Measurements from ENCODE around the gene NFATC3. TPM values are rescaled to one million over a fixed set of nuclear protein-coding genes. Genes with fewer than 3 reads are reported as not detected.
"Not testable (repeated sequence)": the region's sequence is repeated elsewhere in the genome, so short reads cannot be mapped to it uniquely, and the experiment has no call there.

The NFATC3 gene
- total RNA-seq, 1 experiment from 2014 or later: 4.6 TPM

GRCh38 chr16:68082629-68083238, 2.4 kb upstream of the NFATC3 start:
- Histone ChIP-seq H3K36me3 (no peaks in the 10 kb centered on the region), H3K9me3 (no peaks in the 10 kb centered on the region), H3K4me3 (no peak overlapping the region), H3K27me3 (no peaks in the 10 kb centered on the region)
- DNase-seq: no peak

DNA sequence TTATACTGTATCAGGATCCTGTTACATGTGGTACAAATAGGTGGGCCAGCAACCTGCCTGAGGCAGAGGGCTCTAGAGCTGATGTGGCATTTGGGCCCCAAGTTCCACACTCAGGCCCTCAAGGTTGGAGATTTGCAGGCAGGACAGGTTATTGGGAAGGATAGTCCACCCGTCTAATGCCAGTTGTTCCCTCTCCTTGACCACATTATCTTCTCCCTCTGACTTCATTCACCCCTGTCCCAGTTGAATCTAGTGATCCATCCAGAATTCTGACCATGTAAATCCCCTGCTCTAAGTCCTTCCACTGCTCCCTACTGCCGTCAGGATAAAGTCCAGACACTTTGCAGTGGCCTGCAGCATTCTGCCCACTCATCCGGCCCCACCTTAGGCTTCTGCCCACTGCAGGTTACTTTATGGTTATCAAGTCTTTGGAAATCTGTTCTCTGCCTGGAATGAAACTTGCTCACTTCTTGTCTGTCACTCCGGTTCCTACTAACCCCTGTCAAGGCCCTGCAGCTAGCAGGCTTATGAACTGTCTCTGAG, 1.9 kb upstream of the NFATC3 start:
- Histone ChIP-seq H3K9me3 (no peaks in the 10 kb centered on the region), H3K4me3 (no peak overlapping the region)
- no peak for DNase-seq

DNA sequence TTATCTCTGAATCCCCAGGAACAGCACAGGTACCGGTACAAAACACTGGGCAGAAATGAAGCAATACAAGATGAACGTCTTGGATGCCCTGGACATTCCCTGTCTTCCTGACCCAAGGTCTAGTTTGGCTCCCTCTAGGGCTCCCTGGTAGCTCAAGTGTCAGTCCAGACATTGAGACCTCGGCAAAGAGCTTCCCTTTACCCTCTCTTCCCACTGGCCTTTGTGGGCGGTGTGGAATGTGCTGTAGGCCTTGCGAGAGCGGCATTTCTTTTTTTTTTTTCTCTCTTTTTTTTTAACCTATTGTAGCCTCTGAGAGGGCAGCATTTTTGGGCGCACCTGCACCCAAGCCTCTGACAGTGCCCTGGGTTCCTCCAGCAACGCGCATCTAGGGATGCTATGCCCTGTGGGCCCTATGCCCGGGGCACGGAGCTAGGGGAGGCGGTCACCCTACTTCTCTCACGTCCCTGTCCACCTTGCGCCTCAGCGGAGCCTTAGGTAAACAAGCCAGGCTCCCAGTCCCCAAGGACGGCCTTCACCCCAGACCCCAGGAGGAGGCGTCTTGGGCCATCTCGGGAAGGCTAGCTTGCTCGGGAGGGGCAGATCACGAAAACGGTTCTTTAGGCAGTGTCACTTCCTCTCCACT, 1.2 kb upstream of the NFATC3 start:
- Histone ChIP-seq H3K4me3 (no peak overlapping the region), H3K27me3 (no peaks in the 10 kb centered on the region), H3K36me3 (no peaks in the 10 kb centered on the region), H3K9me3 (no peaks in the 10 kb centered on the region)
- no peak for DNase-seq

More for the DNA sequence above, 1.9 kb upstream of the NFATC3 start:
- H3K27me3 ChIP-seq: no peaks in the 10 kb centered on the region
- H3K36me3 ChIP-seq: no peaks in the 10 kb centered on the region

GRCh38 chr16:68084504-68085258, 489 bp upstream of the NFATC3 start:
- Histone ChIP-seq H3K36me3 (no peaks in the 10 kb centered on the region), H3K4me3 (no peak overlapping the region; the same call in 1 of the 2 replicates), H3K9me3 (no peaks in the 10 kb centered on the region), H3K27me3 (no peaks in the 10 kb centered on the region)
- DNase-seq: no peak

- Histone ChIP-seq H3K9me3 (no peaks in the 10 kb centered on the region), H3K4me3 (peak overlapping the region; percentile 69), H3K36me3 (no peaks in the 10 kb centered on the region), H3K27me3 (no peaks in the 10 kb centered on the region)
- DNase-seq: no peak
These were observed 1.2 kb downstream of the NFATC3 start for GRCh38 chr16:68086336-68086841.

- Histone ChIP-seq H3K4me3 (peak overlapping the region; percentile 69), H3K9me3 (no peaks in the 10 kb centered on the region), H3K36me3 (no peaks in the 10 kb centered on the region), H3K27me3 (no peaks in the 10 kb centered on the region)
- no peak for DNase-seq
These were observed 1.7 kb downstream of the NFATC3 start for GRCh38 chr16:68086860-68087268.

- DNase-seq: no peak
- Histone ChIP-seq H3K9me3 (no peaks in the 10 kb centered on the region), H3K4me3 (peak overlapping the region; percentile 69), H3K27me3 (no peaks in the 10 kb centered on the region), H3K36me3 (no peaks in the 10 kb centered on the region)
These were observed 2.5 kb downstream of the NFATC3 start for GRCh38 chr16:68087688-68088087.

DNA sequence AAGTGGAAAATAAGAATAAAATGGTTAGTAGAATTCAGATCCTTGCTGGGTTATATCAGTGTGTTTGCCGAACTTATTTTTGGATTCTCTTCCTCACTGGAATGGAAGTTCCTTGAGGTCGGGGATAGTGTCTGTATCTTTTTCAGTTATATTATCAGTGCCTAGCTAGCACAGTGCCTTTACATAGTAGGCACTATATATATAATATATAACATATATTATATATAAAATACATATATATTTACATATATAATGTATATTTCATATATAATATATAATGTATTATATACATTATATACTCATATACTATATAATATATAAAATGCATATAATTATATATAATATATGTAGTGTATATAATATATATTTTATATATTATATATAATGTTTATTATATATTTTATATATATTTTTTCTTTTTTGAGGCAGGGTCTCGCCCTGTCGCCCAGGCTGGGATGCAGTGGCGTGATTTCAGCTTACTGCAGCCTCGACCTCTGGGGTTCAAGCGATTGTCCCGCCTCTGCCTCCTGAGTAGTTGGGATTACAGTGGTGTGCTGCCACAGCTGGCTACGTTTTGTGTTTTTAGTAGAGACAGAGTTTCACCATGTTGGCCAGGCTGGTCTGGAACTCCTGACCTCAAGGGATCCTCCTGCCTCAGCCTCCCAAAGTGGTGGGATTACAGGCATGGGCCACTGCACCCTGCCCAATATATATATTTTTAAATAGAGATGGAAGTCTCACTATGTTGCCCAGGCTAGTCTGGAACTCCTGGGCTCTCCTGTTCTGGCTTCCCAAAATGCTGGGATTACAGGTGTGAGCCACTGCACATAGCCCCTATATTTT, 3.2 kb downstream of the NFATC3 start:
- Histone ChIP-seq H3K9me3 (no peaks in the 10 kb centered on the region), H3K36me3 (no peaks in the 10 kb centered on the region), H3K4me3 (no peak overlapping the region), H3K27me3 (no peaks in the 10 kb centered on the region)
- no peak for DNase-seq

- Histone ChIP-seq H3K27me3 (no peaks in the 10 kb centered on the region), H3K9me3 (no peaks in the 10 kb centered on the region), H3K36me3 (no peaks in the 10 kb centered on the region), H3K4me3 (no peak overlapping the region)
- no peak for DNase-seq
These were observed 3.9 kb downstream of the NFATC3 start for GRCh38 chr16:68089067-68089466.

DNA sequence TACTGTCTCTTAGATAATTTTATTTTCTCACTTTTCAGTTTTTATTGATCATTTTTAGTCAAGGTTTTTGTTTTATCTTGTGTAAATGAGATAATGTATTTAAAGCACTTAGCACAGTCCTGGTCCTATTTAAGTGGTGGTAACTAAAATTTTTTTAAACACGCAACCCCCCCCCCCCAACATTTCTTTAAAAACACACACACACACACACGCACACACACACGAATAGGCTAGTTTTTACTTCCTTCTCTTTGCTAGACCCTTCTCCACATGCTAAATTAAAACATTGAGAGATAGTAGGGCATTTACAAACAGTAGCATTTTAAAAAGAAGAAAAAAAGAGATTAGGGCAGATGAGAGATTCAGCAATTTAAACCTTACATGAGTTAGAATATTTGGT, 5.0 kb downstream of the NFATC3 start:
- no peak for DNase-seq
- Histone ChIP-seq H3K9me3 (no peaks in the 10 kb centered on the region), H3K4me3 (no peak overlapping the region), H3K27me3 (no peaks in the 10 kb centered on the region), H3K36me3 (no peaks in the 10 kb centered on the region)

DNA sequence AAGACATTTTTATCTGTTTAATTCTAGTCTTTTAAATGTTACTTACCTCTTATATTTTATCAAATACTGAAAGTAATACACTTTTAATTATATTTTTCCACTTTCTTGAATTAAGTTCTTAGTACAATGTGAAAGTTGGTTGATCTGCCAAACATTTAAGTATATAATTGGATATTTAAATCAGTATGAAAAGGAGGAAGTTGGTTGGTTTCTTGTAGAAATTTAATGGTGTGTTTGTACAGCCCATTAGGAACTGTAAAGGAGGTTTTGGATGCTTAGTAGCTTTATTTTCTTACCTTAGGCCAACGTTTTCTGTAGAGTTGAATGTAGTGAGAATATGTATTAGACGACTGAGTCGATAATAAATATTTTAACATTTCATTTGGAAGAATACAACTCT, 5.4 kb downstream of the NFATC3 start:
- no peaks in the 10 kb centered on the region for H3K36me3 ChIP-seq
- DNase-seq: no peak
- no peaks in the 10 kb centered on the region for H3K27me3 ChIP-seq
- no peak overlapping the region for H3K4me3 ChIP-seq
- no peaks in the 10 kb centered on the region for H3K9me3 ChIP-seq

DNA sequence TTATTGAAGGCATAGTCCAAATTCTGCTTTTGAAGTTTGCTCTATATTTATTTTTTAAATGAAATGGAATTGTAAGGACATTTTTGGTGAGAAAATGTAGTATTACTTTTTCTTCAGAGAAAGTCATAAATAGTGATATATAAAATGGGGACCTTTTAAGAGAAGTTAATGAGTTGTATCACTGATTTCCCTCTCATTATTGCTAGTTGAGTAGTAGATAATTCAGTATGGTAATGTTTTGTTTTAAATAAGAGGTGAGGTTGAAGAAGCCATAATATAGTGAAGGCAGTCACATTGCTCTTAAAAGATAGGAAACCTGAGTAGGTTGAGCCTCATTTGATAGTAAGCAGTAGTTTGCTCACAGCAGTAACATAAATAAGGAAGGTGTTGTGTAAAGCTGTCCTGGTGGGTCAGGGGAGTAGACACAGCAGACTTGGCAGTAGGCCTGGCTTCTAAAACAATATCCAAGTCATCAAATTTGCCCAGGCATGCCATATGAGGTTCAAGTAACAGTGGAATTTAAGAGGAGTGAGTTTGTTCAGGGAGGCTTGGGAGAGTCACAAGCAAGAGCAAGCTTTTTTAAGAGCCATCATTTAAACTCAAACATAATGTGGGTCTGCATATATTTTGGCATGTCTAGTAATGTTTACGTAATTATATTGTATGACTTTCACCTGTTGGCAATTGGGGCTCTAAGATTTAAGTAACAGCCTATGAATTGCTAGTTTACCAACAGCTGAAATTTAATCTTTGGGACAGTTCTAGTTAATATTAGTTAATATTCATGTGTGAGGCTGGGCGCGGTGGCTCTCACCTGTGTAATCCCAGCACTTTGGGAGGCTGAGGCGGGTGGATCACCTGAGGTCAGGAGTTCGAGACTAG, 6.5 kb downstream of the NFATC3 start:
- no peak overlapping the region for H3K4me3 ChIP-seq
- no peaks in the 10 kb centered on the region for H3K9me3 ChIP-seq
- H3K27me3 ChIP-seq: no peaks in the 10 kb centered on the region
- peak; percentile 23 for DNase-seq
- H3K36me3 ChIP-seq: no peaks in the 10 kb centered on the region

DNA sequence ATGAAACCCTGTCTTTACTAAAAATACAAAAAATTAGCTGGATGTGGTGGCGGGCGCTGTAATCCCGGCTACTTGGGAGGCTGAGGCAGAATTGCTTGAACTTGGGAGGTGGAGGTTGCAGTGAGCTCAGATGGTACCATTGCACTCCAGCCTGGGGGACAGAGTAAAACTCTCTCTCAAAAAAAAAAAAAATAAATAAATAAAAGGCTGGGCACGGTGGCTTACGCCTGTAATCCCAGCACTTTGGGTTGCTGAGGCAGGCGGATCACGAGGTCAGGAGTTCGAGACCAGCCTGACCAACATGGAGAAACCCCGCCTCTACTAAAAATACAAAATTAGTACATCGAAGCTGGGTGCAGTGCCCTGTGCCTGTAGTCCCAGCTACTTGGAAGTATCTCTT, 7.1 kb downstream of the NFATC3 start:
- not testable (repeated sequence) for H3K9me3 ChIP-seq, DNase-seq, H3K27me3 ChIP-seq, H3K36me3 ChIP-seq, H3K4me3 ChIP-seq

- no peaks in the 10 kb centered on the region for H3K36me3 ChIP-seq
- no peak overlapping the region for H3K4me3 ChIP-seq
- H3K27me3 ChIP-seq: no peaks in the 10 kb centered on the region
- no peak for DNase-seq
- H3K9me3 ChIP-seq: no peaks in the 10 kb centered on the region
These were observed 8.8 kb downstream of the NFATC3 start for GRCh38 chr16:68093816-68094613.

DNA sequence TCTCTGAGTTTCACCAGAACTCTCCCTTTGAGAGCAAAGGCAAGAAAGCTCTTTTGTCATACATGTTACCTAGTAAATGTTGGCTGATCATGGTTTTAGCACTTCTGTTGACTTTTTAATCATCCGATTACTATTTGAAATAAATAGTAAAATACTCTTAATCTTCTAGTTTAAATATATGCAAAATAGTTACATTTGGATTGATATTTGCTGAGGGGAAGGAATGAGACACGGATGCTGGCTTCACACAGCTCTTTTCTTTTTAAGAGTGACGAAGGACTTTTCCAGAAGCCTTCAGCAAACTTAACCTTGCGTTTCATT, 9.4 kb downstream of the NFATC3 start:
- H3K4me3 ChIP-seq: no peak overlapping the region
- H3K27me3 ChIP-seq: no peaks in the 10 kb centered on the region
- no peaks in the 10 kb centered on the region for H3K9me3 ChIP-seq
- no peaks in the 10 kb centered on the region for H3K36me3 ChIP-seq
- no peak for DNase-seq
